ENCODE measurements around the gene F8. TPM values are rescaled to one million over a fixed set of nuclear protein-coding genes. Genes with fewer than 3 reads are reported as not detected.

The F8 gene
- total RNA-seq, 1 experiment from 2014 or later = 15.2 TPM

GRCh38 chrX:155054255-155054654 is 31.7 kb upstream of the F8 start:
- intact Hi-C loops (cut with micrococcal nuclease; ENCODE audit: unreplicated experiment) = no loop called here
- Histone ChIP-seq H3K9me3 (ENCODE audit: insufficient read depth, low read depth) (no peaks in the 10 kb centered on the region), H3K27me3 (ENCODE audit: insufficient read depth, low read depth) (no peaks in the 10 kb centered on the region), H3K79me2 (ENCODE audit: low read depth) (no peaks in the 10 kb centered on the region), H3K36me3 (ENCODE audit: low read depth) (no peaks in the 10 kb centered on the region), H3K4me3 (no peak overlapping the region), H2AFZ (no peak overlapping the region), H3K9me2 (ENCODE audit: insufficient read depth) (no peaks in the 10 kb centered on the region), H3K27ac (no peak overlapping the region), H4K20me1 (ENCODE audit: insufficient read depth) (no peaks in the 10 kb centered on the region), H3F3A (ENCODE audit: insufficient read depth, low read depth) (no peaks in the 10 kb centered on the region), H3K4me1 (replicated peaks; ENCODE audit: insufficient read depth) (no peaks in the 10 kb centered on the region), H3K4me2 (no peak overlapping the region)
- CTCF ChIA-PET = no interaction called here
- BruUV-seq (replicated peaks) = no TSS peak
- DNase-seq = no peak
- POLR2A ChIA-PET (ENCODE audit: unreplicated experiment) = interaction anchor here (0.7 kb wide), 1 partner anchor 14 kb away, joined by 3 read pairs; no protein-coding TSS in a partner anchor
- TF ChIP-seq EZH2 (IDR thresholded peaks at IDR 0.05; ENCODE audit: low read depth) (no peak), CTCF (conservative IDR thresholded peaks at IDR 0.05) (no peak)

- Histone ChIP-seq H3K27ac (no peak overlapping the region), H3K27me3 (ENCODE audit: insufficient read depth, low read depth) (no peaks in the 10 kb centered on the region), H3K9me2 (ENCODE audit: insufficient read depth) (no peaks in the 10 kb centered on the region), H3K4me1 (replicated peaks; ENCODE audit: insufficient read depth) (no peaks in the 10 kb centered on the region), H3F3A (ENCODE audit: insufficient read depth, low read depth) (no peaks in the 10 kb centered on the region), H3K4me3 (no peak overlapping the region), H3K79me2 (ENCODE audit: low read depth) (no peaks in the 10 kb centered on the region), H3K4me2 (no peak overlapping the region), H2AFZ (no peak overlapping the region), H3K9me3 (ENCODE audit: insufficient read depth, low read depth) (no peaks in the 10 kb centered on the region), H3K36me3 (ENCODE audit: low read depth) (no peaks in the 10 kb centered on the region), H4K20me1 (ENCODE audit: insufficient read depth) (no peaks in the 10 kb centered on the region)
- DNase-seq = no peak
- no TSS peak for BruUV-seq (replicated peaks)
- no peak for TF ChIP-seq EZH2 (IDR thresholded peaks at IDR 0.05; ENCODE audit: low read depth)
- TF ChIP-seq CTCF (conservative IDR thresholded peaks at IDR 0.05) = no peak
- intact Hi-C loops (cut with micrococcal nuclease; ENCODE audit: unreplicated experiment) = no loop called here
- POLR2A ChIA-PET (ENCODE audit: unreplicated experiment) = interaction anchor here (0.7 kb wide), 1 partner anchor 15 kb away, joined by 3 read pairs; no protein-coding TSS in a partner anchor
- CTCF ChIA-PET = no interaction called here
Measured at GRCh38 chrX:155053656-155054055, 31.1 kb upstream of the F8 start.

DNA sequence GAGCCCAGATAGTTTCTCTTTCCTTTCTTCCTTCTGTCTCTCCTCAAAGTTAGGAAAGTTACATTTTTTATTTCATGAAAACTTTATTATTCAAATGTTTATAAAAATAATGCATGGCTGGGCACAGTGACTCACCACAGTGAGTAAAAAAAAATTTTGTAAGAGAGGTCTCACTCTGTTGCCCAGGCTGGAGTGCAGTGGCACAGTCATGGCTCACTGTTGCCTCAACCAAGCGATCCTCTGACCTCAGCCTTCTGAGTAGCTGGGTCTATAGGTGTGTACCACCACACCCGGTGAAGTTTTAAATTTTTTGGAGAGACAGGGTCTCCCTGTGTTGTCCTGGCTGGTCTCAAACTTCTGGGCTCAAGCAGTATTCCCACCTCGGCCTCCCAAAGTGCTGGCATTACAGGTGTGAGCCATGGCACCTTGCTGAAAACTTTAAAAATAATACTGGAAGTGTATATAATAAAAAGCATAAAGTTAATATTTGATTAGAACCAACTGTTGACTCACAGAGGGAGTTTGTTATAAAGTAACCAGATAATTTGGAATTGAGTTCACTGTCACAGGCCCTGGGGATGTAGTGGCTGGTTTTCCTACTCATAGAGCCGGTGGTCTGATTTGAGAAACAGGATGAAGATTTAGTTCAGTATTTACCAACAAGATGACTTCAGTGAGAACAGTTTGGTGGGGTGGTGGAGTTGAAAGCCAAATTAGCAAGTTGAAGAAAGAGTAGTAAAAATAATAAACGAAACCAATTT is 30.4 kb upstream of the F8 start:
- BruUV-seq (replicated peaks) = no TSS peak
- no peak overlapping the region for H3K4me2 ChIP-seq
- TF ChIP-seq CTCF (conservative IDR thresholded peaks at IDR 0.05) (no peak), EZH2 (IDR thresholded peaks at IDR 0.05; ENCODE audit: low read depth) (no peak)
- H3K4me3 ChIP-seq = no peak overlapping the region
- intact Hi-C loops (cut with micrococcal nuclease; ENCODE audit: unreplicated experiment) = no loop called here
- ChIA-PET CTCF (no interaction called here), POLR2A (ENCODE audit: unreplicated experiment) (no interaction called here)
- H4K20me1 ChIP-seq (ENCODE audit: insufficient read depth) = no peaks in the 10 kb centered on the region
- no peaks in the 10 kb centered on the region for H3K79me2 ChIP-seq (ENCODE audit: low read depth)
- H2AFZ ChIP-seq = no peak overlapping the region
- no peaks in the 10 kb centered on the region for H3F3A ChIP-seq (ENCODE audit: insufficient read depth, low read depth)
- H3K9me2 ChIP-seq (ENCODE audit: insufficient read depth) = no peaks in the 10 kb centered on the region
- H3K4me1 ChIP-seq (replicated peaks; ENCODE audit: insufficient read depth) = no peaks in the 10 kb centered on the region
- H3K36me3 ChIP-seq (ENCODE audit: low read depth) = no peaks in the 10 kb centered on the region
- DNase-seq = no peak
- no peaks in the 10 kb centered on the region for H3K9me3 ChIP-seq (ENCODE audit: insufficient read depth, low read depth)
- no peaks in the 10 kb centered on the region for H3K27me3 ChIP-seq (ENCODE audit: insufficient read depth, low read depth)
- H3K27ac ChIP-seq = no peak overlapping the region
